Measurements from ENCODE around the gene NATD1. TPM values are rescaled to one million over a fixed set of nuclear protein-coding genes. Genes with fewer than 3 reads are reported as not detected.

The NATD1 gene
- total RNA-seq, 1 experiment from 2014 or later: 3.1 TPM

DNA sequence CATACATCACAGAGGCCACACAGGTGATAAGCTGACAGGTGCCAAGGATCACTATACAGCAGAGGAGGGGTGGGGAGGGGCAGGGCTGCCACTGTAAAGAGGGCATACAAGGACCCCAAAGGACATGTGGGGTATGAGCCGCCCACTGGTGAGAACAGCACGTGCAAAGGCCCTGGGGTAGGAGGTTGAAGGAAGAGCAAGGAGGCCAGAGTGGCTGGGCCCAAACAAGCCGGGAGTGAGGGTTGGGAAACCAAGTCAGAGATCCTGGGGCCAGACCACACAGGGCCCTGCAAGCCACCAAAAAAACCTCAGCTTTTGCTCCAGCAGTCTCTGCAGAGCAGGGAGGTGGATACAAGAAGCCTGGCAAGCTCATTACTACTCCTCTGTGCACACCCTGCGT is 6.5 kb downstream of the NATD1 start:
- H3K9me3 ChIP-seq (ENCODE audit: control insufficient read depth in 1 of 2, insufficient read depth in 1 of 2, low read depth in 1 of 2, low read length in 2 of 2): no peaks in the 10 kb centered on the region
- no peak overlapping the region for H3K4me3 ChIP-seq (replicated peaks in 1 of 2; ENCODE audit: low read depth in 1 of 2, low read length in 2 of 2)
- no peaks in the 10 kb centered on the region for H3K36me3 ChIP-seq (ENCODE audit: control insufficient read depth in 1 of 2, insufficient read depth in 2 of 2, low read length in 2 of 2)
- DNase-seq (ENCODE audit: low read depth, low spot score): no peak
- POLR2A ChIA-PET: no interaction called here
- no peak overlapping the region for H3K27ac ChIP-seq (ENCODE audit: low read depth, low read length)
- H4K20me1 ChIP-seq (ENCODE audit: insufficient read depth): no peaks in the 10 kb centered on the region
- no peaks in the 10 kb centered on the region for H3K79me2 ChIP-seq (ENCODE audit: insufficient read depth, low read length)
- no peaks in the 10 kb centered on the region for H3K9me2 ChIP-seq (ENCODE audit: insufficient read depth)
- H3K9ac ChIP-seq (ENCODE audit: low read length): no peak overlapping the region
- no peak overlapping the region for H2AFZ ChIP-seq (ENCODE audit: low read depth, low read length, poor library complexity, severe bottlenecking)
- no peaks in the 10 kb centered on the region for H3K27me3 ChIP-seq (ENCODE audit: insufficient read depth, low read length)
- no peak for ATAC-seq
- RAD21 ChIA-PET (ENCODE audit: low non-redundant PET in 1 of 2, low total read pairs in 2 of 2, uncharacterized antibody in 2 of 2, unreplicated experiment in 2 of 2): no interaction called here
- no TSS peak for BruUV-seq (replicated peaks)
- intact Hi-C loops (cut with micrococcal nuclease): no loop called here
- H3K4me1 ChIP-seq (ENCODE audit: control insufficient read depth in 1 of 2, insufficient read depth in 2 of 2, low read length in 2 of 2): peaks cover 5 to 14% of the 10 kb centered on the region in 2 experiments; a peak in 3 of 4 replicates
- no peak for TF ChIP-seq EZH2phosphoT487 (IDR thresholded peaks at IDR 0.05; ENCODE audit: borderline replicate concordance)
- no peak for TF ChIP-seq EGR1 (IDR thresholded peaks at IDR 0.05; ENCODE audit: low read depth)
- no peak for TF ChIP-seq YY1 (IDR thresholded peaks at IDR 0.05; ENCODE audit: extremely low read depth, insufficient replicate concordance, low read depth, low read length)
- no peak for TF ChIP-seq FOSL1 (IDR thresholded peaks at IDR 0.05; ENCODE audit: low read depth)
- no peak for TF ChIP-seq RAD21 (IDR thresholded peaks at IDR 0.05; ENCODE audit: low read depth)
- no peak for TF ChIP-seq REST (IDR thresholded peaks at IDR 0.05; ENCODE audit: low read depth)
- TF ChIP-seq ATF3 (IDR thresholded peaks at IDR 0.05): no peak
- TF ChIP-seq SIN3A (IDR thresholded peaks at IDR 0.05; ENCODE audit: low read depth): no peak
- no peak for TF ChIP-seq CBX3 (IDR thresholded peaks at IDR 0.05; ENCODE audit: low read depth)
- no peak for TF ChIP-seq ELF1 (IDR thresholded peaks at IDR 0.05; ENCODE audit: borderline replicate concordance, low read depth)
- no peak for TF ChIP-seq TCF7L2 (IDR thresholded peaks at IDR 0.05; ENCODE audit: borderline replicate concordance, extremely low read depth, insufficient read depth, insufficient read length)
- TF ChIP-seq POLR2A (IDR thresholded peaks at IDR 0.05; ENCODE audit: borderline replicate concordance, extremely low read depth, insufficient read depth, insufficient read length): no peak
- TF ChIP-seq, protein P1, sequence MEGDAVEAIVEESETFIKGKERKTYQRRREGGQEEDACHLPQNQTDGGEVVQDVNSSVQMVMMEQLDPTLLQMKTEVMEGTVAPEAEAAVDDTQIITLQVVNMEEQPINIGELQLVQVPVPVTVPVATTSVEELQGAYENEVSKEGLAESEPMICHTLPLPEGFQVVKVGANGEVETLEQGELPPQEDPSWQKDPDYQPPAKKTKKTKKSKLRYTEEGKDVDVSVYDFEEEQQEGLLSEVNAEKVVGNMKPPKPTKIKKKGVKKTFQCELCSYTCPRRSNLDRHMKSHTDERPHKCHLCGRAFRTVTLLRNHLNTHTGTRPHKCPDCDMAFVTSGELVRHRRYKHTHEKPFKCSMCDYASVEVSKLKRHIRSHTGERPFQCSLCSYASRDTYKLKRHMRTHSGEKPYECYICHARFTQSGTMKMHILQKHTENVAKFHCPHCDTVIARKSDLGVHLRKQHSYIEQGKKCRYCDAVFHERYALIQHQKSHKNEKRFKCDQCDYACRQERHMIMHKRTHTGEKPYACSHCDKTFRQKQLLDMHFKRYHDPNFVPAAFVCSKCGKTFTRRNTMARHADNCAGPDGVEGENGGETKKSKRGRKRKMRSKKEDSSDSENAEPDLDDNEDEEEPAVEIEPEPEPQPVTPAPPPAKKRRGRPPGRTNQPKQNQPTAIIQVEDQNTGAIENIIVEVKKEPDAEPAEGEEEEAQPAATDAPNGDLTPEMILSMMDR (IDR thresholded peaks at IDR 0.05 in 2 of 3, conservative IDR thresholded peaks at IDR 0.05 in 1 of 3; ENCODE audit: borderline replicate concordance in 1 of 3, insufficient read depth in 1 of 3, low read depth in 2 of 3, low read length in 2 of 3): no peak
- no peak for TF ChIP-seq CEBPB (IDR thresholded peaks at IDR 0.05; ENCODE audit: low read depth)
- no peak for TF ChIP-seq JUND (IDR thresholded peaks at IDR 0.05)
- TF ChIP-seq SRF (IDR thresholded peaks at IDR 0.05; ENCODE audit: low read depth): no peak
- no peak for TF ChIP-seq MAX (IDR thresholded peaks at IDR 0.05)
- TF ChIP-seq ZNF274 (IDR thresholded peaks at IDR 0.05; ENCODE audit: low read depth, low read length): no peak
- TF ChIP-seq ZFX (IDR thresholded peaks at IDR 0.05): no peak
- CTCF ChIA-PET: no interaction called here
- H3K4me2 ChIP-seq (ENCODE audit: low read length): no peak overlapping the region
